Fibroblast of mammary gland (primary cell): ENCODE results near the gene PTMA.
"Not testable (repeated sequence)": the region's sequence is repeated elsewhere in the genome, so short reads cannot be mapped to it uniquely, and the experiment has no call there.

Experiments
- DNase-seq: peaks from one replicate; pipeline ENCODE4 v3.0.0-alpha.2; 2010; ENCODE audit warnings: low read depth
- H3K4me3 ChIP-seq: 2 replicates; pipeline ENCODE4 v1.5.1; 2011; ENCODE audit warnings: low read depth, mild to moderate bottlenecking, low read length, moderate library complexity; ENCODE audit not compliant: control insufficient read depth
- TF ChIP-seq, protein P1 (sequence below): conservative IDR thresholded peaks from 2 replicates; pipeline ENCODE4 v1.5.1; 2011; ENCODE audit warnings: low read depth, low read length, inconsistent platforms; ENCODE audit not compliant: control insufficient read depth, insufficient read depth

Gene PTMA, protein sequence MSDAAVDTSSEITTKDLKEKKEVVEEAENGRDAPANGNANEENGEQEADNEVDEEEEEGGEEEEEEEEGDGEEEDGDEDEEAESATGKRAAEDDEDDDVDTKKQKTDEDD

DNA sequence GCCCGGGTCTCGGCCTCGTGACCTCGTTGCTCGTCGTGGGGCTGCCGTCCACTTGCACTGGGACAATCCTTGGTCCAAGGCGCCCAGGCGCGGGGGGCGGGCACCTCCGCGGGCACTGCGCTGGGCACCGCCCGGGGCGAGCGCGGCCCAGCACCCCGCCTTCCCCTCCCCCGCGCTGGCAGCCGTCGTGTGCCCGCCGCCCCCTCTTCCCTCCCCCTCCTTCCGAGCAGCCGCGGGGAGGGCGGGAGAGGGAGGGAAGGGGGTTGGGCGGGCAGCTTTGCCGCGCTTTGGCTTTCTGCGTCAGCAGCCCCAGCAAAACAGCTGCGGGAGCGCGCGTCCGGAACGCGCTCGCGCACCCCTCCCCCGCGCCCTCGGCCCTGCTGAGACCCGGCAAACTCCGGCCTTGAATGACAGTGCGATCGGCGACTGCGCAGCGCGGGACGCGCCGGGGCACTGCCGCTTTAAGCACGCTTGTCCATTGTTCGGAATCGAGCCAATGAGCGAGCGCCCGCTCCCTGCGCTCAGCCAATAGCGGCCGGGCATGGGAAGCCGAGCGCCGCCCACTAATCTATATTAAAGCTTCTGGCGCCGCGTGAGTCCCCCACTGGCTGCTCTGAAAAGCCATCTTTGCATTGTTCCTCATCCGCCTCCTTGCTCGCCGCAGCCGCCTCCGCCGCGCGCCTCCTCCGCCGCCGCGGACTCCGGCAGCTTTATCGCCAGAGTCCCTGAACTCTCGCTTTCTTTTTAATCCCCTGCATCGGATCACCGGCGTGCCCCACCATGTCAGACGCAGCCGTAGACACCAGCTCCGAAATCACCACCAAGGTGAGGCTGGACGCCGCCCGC lies at the start of gene PTMA:
TSS of gene PTMA (plus strand) at position 599 of the 846 bp plus-strand sequence. CDS start at position 781, 182 bp downstream.
- H3K4me3 ChIP-seq = peak within 1 kb of the TSS; percentile 75
- TF ChIP-seq, protein P1, sequence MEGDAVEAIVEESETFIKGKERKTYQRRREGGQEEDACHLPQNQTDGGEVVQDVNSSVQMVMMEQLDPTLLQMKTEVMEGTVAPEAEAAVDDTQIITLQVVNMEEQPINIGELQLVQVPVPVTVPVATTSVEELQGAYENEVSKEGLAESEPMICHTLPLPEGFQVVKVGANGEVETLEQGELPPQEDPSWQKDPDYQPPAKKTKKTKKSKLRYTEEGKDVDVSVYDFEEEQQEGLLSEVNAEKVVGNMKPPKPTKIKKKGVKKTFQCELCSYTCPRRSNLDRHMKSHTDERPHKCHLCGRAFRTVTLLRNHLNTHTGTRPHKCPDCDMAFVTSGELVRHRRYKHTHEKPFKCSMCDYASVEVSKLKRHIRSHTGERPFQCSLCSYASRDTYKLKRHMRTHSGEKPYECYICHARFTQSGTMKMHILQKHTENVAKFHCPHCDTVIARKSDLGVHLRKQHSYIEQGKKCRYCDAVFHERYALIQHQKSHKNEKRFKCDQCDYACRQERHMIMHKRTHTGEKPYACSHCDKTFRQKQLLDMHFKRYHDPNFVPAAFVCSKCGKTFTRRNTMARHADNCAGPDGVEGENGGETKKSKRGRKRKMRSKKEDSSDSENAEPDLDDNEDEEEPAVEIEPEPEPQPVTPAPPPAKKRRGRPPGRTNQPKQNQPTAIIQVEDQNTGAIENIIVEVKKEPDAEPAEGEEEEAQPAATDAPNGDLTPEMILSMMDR = no peak
- peak; percentile 100 for DNase-seq

DNA sequence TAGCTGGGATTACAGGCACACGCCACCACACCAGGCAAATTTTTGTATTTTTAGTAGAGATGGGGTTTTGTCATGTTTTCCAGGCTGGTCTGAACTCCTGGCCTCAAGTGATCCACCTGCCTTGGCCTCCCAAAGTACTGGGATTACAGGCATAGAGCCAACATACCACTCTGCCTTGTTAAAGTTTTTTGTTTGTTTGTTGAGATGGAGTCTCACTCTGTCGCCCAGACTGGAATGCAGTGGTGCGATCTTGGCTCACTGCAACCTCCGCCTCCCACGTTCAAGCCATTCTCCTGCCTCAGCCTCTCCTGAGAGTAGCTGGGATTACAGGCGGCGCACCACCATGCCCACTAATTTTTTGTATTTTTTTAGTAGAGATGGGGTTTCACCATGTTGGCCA lies 48.3 kb upstream of the PTMA start:
- DNase-seq, H3K4me3 ChIP-seq: not testable (repeated sequence)

DNA sequence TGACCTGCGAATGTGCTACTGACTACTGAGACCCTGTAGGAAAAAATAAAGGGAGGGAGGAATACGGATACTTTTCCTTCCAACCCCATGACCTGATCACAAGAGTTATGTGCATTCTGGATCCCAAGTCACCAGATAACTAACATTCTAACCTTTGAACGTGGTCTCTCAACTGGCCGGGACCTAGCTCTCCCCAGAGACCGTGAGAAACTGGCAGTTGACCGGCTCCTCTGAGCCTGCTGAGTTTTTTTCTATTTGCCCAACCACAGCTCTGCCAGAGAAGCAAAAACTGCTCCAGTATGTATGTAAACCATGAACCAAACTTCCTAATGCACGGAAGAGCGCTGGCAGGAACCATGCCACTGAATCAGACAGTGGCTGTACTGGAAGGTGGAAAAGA lies 47.5 kb upstream of the PTMA start:
- no peak for DNase-seq
- no peak overlapping the region for H3K4me3 ChIP-seq
- TF ChIP-seq, protein P1 = no peak

DNA sequence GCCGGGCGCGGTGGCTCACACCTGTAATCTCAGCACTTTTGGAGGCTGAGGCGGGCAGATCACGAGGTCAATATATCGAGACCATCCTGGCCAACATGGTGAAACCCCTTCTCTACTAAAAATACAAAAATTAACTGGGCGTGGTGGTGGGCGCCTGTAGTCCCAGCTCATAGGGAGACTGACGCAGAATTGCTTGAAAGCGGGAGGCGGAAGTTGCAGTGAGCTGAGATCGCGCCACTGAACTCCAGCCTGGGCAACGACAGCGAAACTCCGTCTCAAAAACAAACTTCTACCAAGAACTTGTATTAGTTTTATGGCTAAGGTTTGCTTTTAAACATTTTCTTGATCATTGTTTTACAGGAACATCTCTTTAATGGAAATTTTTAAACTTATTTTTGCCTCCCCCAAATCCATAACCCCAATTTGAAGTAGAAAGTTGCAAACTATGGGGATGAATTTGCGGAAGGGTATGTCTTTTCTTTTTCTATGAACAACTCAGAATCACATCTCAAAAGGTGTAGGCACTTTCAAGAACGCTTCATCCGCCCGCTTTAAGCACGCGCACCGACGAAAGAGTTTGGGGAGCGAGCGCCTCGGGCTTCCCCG lies 46.8 kb upstream of the PTMA start:
- DNase-seq = no peak
- TF ChIP-seq, protein P1 = no peak
- H3K4me3 ChIP-seq = peak overlapping the region; percentile 27

DNA sequence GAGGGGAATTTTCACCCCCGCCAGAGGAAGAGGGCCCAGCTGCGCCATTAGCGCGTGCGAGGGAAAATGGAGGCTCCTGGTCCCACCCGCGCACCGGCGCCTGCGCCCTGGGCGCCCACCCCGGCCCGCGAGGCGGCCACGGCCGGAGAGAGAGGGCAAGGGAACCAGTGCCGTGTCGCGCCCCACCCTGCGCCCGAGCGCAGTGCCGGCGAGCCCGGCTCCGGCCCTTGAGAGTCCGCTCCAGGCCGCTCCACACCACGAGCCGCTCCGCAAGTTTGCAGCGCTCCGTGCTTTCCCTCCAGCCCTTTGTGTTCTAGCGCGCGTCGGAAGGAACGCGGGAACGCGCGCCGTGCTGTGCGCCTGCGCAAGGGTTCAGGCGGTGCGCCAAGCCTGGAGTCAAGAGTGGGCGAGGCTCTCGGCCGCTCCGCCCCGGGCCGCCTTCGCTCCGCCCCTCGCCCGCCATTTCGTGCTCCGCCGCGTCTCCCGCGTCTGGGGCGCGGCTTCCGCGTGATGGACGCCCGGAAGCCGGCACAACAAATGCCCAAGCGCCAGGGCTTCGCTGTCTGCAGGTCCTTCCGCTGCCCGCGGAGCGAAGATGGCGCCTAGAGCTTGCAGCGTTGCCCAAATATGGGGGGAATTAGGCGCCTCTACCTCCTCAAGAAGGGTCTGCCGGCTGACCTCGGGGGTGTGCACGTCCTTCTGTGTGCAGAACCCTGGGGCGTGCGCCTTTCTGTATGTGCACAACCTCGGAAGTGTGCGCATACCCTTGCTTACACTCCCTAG lies 46.1 kb upstream of the PTMA start:
- DNase-seq = peak; percentile 97
- TF ChIP-seq, protein P1 = no peak
- H3K4me3 ChIP-seq = peak overlapping the region; percentile 44

DNA sequence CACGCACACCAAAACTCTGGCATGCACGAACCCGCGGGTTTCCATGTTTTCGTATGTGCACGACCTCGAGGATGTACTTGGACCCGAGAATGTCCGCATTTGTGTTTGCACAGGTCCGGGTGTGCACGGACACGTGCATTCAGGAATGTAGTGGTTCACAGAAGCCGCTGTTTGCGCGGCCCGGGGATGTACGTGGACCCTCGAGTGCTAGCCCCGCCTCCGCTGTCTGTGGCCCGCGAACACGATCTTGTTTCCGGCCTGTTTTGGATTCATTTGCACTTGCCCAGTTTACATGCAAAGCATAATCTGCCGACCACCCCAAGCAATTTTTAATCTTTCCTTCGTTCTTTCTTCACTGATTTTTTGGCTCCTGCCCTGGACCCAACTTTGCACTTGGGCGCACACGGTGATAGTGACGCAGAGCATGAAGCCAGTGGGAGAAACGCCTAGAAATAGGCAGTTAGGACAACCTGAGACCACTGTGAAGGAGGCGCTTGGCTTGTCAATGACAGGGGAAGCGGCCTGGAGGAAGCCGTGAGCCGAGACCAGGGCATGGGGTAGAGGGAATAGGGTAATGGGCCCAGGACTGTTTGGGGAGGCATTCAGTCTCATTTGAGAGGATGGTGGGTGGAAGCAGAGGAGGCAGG lies 45.4 kb upstream of the PTMA start:
- no peak for DNase-seq
- TF ChIP-seq, protein P1 = no peak
- H3K4me3 ChIP-seq = peak overlapping the region; percentile 44
